Common myeloid progenitor, CD34-positive (primary cell): ENCODE measurements around the gene STX4.

Source experiments
- CTCF ChIA-PET: fragments of 350-600 bp; sonication (Branson Sonifier 250); formaldehyde crosslinking; loops from one replicate; lab custom pipeline; 2021; ENCODE audit warnings: antibody characterized with exemption; lab: Charles Lee
- POLR2A ChIA-PET: fragments of 350-600 bp; sonication (Branson Sonifier 250); formaldehyde crosslinking; loops from one replicate; lab custom pipeline; 2021; ENCODE audit warnings: antibody characterized with exemption; lab: Charles Lee
- DNase-seq, 3 donors: peaks; one replicate each; pipeline versions ENCODE4 v3.0.0 to v3.0.0-alpha.2; 2013
- H3K27ac ChIP-seq, 2 experiments: 1 replicate in 1 of 2; 2 replicates in 1 of 2; pipeline ENCODE4 v1.7.0; 2013; ENCODE audit warnings: inconsistent platforms in 2 of 2, low read length in 2 of 2, mild to moderate bottlenecking in 2 of 2, low read depth in 1 of 2, moderate library complexity in 1 of 2; ENCODE audit not compliant: severe bottlenecking in 2 of 2, insufficient read depth in 1 of 2, poor library complexity in 1 of 2
- H3K27me3 ChIP-seq, 5 experiments: replicated peaks in 2 of 5; 1 replicate in 3 of 5; 2 replicates in 2 of 5; pipeline versions ENCODE4 v1.6.1 to v1.7.0; 2013; ENCODE audit warnings: low read length in 4 of 5, mild to moderate bottlenecking in 2 of 5, moderate library complexity in 2 of 5, inconsistent platforms in 1 of 5; ENCODE audit not compliant: insufficient read depth in 5 of 5, control insufficient read depth in 4 of 5
- H3K36me3 ChIP-seq, 4 experiments: 1 replicate in 2 of 4; 2 replicates in 2 of 4; pipeline versions ENCODE4 v1.6.1 to v1.7.0; 2013; ENCODE audit warnings: low read length in 3 of 4, control low read depth in 1 of 4, mild to moderate bottlenecking in 1 of 4; ENCODE audit not compliant: control insufficient read depth in 4 of 4, insufficient read depth in 4 of 4
- H3K4me1 ChIP-seq, 4 experiments: 1 replicate in 3 of 4; 2 replicates in 1 of 4; pipeline versions ENCODE4 v1.6.1 to v1.7.1; 2013; ENCODE audit warnings: low read length in 3 of 4, mild to moderate bottlenecking in 3 of 4, control low read depth in 1 of 4, inconsistent platforms in 1 of 4, moderate library complexity in 1 of 4; ENCODE audit not compliant: control insufficient read depth in 4 of 4, insufficient read depth in 4 of 4; ENCODE audit errors: control extremely low read depth in 1 of 4
- H3K4me3 ChIP-seq, 7 experiments: 1 replicate in 4 of 7; 2 replicates in 3 of 7; pipeline versions ENCODE4 v1.5.1 to v1.7.0; 2013; ENCODE audit warnings: mild to moderate bottlenecking in 7 of 7, low read length in 6 of 7, moderate library complexity in 6 of 7, inconsistent platforms in 2 of 7, low read depth in 2 of 7, control low read depth in 1 of 7; ENCODE audit not compliant: insufficient read depth in 4 of 7, control insufficient read depth in 1 of 7; ENCODE audit errors: extremely low read depth in 1 of 7
- H3K9me3 ChIP-seq, 5 experiments: 1 replicate in 4 of 5; 2 replicates in 1 of 5; pipeline versions ENCODE4 v1.6.1 to v1.7.1; 2013; ENCODE audit warnings: low read length in 4 of 5, mild to moderate bottlenecking in 2 of 5, inconsistent platforms in 1 of 5, low read depth in 1 of 5, moderate library complexity in 1 of 5; ENCODE audit not compliant: control insufficient read depth in 4 of 5, insufficient read depth in 2 of 5; ENCODE audit errors: control extremely low read depth in 1 of 5
- WGBS: methylation state at CpG from one replicate; pipeline ENCODE4 v1.1.5; 2013; ENCODE audit not compliant: insufficient coverage; 5-methylcytosine and 5-hydroxymethylcytosine counted together

STX4 gene

DNA sequence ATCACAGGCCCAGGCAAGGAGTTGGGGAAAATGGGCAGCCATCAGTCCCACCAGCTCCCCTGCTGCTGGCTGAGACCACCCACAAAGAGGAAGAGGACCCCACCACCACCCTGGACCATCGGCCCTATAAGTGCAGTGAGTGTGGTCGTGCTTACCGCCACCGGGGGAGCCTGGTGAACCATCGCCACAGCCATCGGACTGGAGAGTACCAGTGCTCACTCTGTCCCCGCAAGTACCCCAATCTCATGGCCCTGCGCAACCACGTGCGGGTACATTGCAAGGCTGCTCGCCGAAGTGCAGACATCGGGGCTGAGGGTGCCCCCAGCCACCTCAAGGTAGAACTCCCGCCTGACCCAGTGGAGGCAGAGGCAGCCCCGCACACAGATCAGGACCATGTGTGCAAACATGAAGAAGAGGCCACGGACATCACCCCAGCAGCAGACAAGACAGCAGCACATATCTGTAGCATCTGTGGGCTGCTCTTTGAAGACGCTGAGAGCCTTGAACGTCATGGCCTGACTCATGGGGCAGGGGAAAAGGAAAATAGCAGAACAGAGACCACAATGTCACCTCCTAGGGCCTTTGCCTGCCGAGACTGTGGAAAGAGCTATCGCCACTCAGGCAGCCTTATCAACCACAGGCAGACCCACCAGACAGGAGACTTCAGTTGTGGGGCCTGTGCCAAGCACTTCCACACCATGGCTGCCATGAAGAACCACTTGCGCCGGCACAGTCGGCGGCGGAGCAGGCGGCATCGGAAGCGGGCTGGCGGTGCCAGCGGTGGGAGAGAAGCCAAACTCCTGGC is 44.4 kb downstream of the STX4 start:
- CTCF ChIA-PET: interaction anchor here (0.8 to 1.3 kb wide), 3 partner anchors 14 to 79 kb away, joined by 3 to 4 read pairs (median 3); no protein-coding TSS in a partner anchor
- 94% methylated on average over 24 of the region's 30 CpGs for WGBS
- peak; percentile 42 to 75 (median 55) for DNase-seq

DNA sequence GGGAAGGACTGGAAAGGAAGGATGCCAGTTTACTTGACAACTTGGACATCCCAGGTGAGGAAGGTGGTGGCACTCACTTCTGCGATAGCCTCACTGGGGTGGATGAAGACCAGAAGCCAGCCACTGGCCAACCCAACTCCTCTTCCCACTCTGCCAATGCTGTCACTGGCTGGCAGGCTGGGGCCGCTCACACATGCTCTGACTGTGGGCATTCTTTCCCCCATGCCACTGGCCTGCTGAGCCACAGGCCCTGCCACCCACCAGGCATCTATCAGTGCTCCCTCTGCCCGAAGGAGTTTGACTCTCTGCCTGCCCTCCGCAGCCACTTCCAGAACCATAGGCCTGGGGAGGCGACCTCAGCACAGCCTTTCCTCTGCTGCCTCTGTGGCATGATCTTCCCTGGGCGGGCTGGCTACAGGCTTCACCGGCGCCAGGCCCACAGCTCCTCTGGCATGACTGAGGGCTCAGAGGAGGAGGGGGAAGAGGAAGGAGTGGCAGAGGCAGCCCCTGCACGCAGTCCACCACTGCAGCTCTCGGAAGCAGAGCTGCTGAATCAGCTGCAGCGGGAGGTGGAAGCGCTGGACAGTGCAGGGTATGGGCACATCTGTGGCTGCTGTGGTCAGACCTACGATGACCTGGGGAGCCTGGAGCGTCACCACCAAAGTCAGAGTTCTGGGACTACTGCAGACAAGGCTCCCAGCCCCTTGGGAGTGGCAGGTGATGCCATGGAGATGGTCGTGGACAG is 45.4 kb downstream of the STX4 start:
- Histone ChIP-seq H3K4me1 (peaks cover 4 to 25% (median 15%) of the 10 kb centered on the region in 4 experiments), H3K4me3 (no peak overlapping the region), H3K36me3 (peaks cover 6 to 74% (median 62%) of the 10 kb centered on the region in 4 experiments), H3K9me3 (no peaks in the 10 kb centered on the region), H3K27me3 (no peaks in the 10 kb centered on the region), H3K27ac (no peak overlapping the region)
- 97% methylated on average over 14 of the region's 15 CpGs for WGBS
- ChIA-PET POLR2A (interaction anchor here (1.0 kb wide), 1 partner anchor 12 kb away, joined by 3 read pairs; no protein-coding TSS in a partner anchor), CTCF (interaction anchor here (1.4 to 2.1 kb wide), 2 partner anchors 12 to 14 kb away, joined by 4 to 7 read pairs; no protein-coding TSS in a partner anchor)
- DNase-seq: no peak

More for the DNA sequence above, 44.4 kb downstream of the STX4 start:
- Histone ChIP-seq H3K27me3 (no peaks in the 10 kb centered on the region), H3K4me1 (peaks cover 4 to 27% (median 16%) of the 10 kb centered on the region in 4 experiments), H3K36me3 (peaks cover 6 to 66% (median 55%) of the 10 kb centered on the region in 4 experiments), H3K27ac (peak overlapping the region in 1 of 2 experiments; percentile 30), H3K9me3 (no peaks in the 10 kb centered on the region), H3K4me3 (no peak overlapping the region)
- POLR2A ChIA-PET: interaction anchor here (0.6 to 1.0 kb wide), 2 partner anchors 13 to 14 kb away, joined by 3 read pairs; no protein-coding TSS in a partner anchor

- Histone ChIP-seq H3K4me3 (no peak overlapping the region), H3K36me3 (peaks cover 6 to 81% (median 65%) of the 10 kb centered on the region in 4 experiments), H3K27ac (no peak overlapping the region), H3K9me3 (no peaks in the 10 kb centered on the region), H3K27me3 (no peaks in the 10 kb centered on the region), H3K4me1 (peaks cover 4 to 25% (median 14%) of the 10 kb centered on the region in 4 experiments)
- 82% methylated on average over 13 of the region's 13 CpGs for WGBS
- ChIA-PET CTCF (interaction anchor here (0.6 to 2.1 kb wide), 3 partner anchors 11 to 118 kb away, joined by 3 to 7 read pairs (median 4); no protein-coding TSS in a partner anchor), POLR2A (no interaction called here)
- DNase-seq: peak in 2 of 3 donors; percentile 31 to 54
These were observed 46.1 kb downstream of the STX4 start for GRCh38 chr16:31079342-31079944.

- Histone ChIP-seq H3K27ac (no peak overlapping the region), H3K4me1 (peaks cover 3 to 20% (median 8%) of the 10 kb centered on the region in 4 experiments), H3K9me3 (no peaks in the 10 kb centered on the region), H3K27me3 (no peaks in the 10 kb centered on the region), H3K4me3 (no peak overlapping the region), H3K36me3 (peaks cover 6 to 88% (median 68%) of the 10 kb centered on the region in 4 experiments)
- DNase-seq: no peak
- WGBS: 96% methylated on average over 39 of the region's 40 CpGs
- ChIA-PET POLR2A (no interaction called here), CTCF (interaction anchor here (0.6 to 2.1 kb wide), 3 partner anchors 10 to 118 kb away, joined by 3 to 7 read pairs (median 4); no protein-coding TSS in a partner anchor)
These were observed 46.8 kb downstream of the STX4 start for GRCh38 chr16:31080035-31080629.

DNA sequence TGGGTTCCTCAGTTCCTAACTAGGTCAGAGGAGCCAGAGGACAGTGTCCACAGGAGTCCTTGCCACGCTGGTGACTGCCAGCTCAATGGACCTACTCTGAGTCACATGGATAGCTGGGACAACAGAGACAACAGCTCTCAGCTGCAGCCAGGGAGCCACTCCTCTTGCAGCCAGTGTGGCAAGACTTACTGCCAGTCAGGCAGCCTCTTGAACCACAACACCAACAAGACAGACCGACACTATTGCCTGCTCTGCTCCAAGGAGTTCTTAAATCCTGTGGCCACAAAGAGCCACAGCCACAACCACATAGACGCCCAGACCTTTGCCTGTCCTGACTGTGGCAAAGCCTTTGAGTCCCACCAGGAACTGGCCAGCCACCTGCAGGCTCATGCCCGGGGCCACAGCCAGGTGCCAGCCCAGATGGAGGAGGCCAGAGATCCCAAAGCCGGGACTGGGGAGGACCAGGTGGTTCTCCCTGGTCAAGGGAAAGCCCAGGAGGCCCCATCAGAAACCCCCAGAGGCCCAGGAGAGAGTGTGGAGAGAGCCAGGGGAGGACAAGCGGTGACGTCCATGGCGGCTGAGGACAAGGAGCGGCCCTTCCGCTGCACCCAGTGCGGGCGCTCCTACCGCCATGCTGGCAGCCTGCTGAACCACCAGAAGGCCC is 47.5 kb downstream of the STX4 start:
- DNase-seq: no peak
- 93% methylated on average over 12 of the region's 13 CpGs for WGBS
- Histone ChIP-seq H3K4me1 (peaks cover 0 to 15% (median 3%) of the 10 kb centered on the region in 4 experiments), H3K9me3 (no peaks in the 10 kb centered on the region), H3K4me3 (no peak overlapping the region), H3K27me3 (no peaks in the 10 kb centered on the region), H3K36me3 (peaks cover 6 to 95% (median 71%) of the 10 kb centered on the region in 4 experiments), H3K27ac (no peak overlapping the region)
- ChIA-PET POLR2A (no interaction called here), CTCF (interaction anchor here (0.6 to 2.1 kb wide), 2 partner anchors 10 to 122 kb away, joined by 3 to 7 read pairs; no protein-coding TSS in a partner anchor)
